HG03469 (cell line): ENCODE data around the gene GPC5.
"Not testable (repeated sequence)": the region's sequence is repeated elsewhere in the genome, so short reads cannot be mapped to it uniquely, and the experiment has no call there.

ENCODE experiments used
- ATAC-seq: cut with Tn5 transposase; IDR thresholded peaks from one replicate; pipeline ENCODE4 v1.9.1; 2021; ENCODE audit warnings: mild to moderate bottlenecking, moderate library complexity, moderate number of reproducible peaks; ENCODE audit not compliant: unreplicated experiment

The GPC5 gene

GRCh38 chr13:92221916-92222315 lies 823.5 kb downstream of the GPC5 start:
- ATAC-seq, result no peak

GRCh38 chr13:92224052-92224821 lies 825.8 kb downstream of the GPC5 start:
- no peak for ATAC-seq

- no peak for ATAC-seq
Measured at GRCh38 chr13:92224825-92225224, 826.4 kb downstream of the GPC5 start.

- no peak for ATAC-seq
Measured at GRCh38 chr13:92225861-92226260, 827.4 kb downstream of the GPC5 start.

- no peak for ATAC-seq
Measured at GRCh38 chr13:92232871-92233270, 834.5 kb downstream of the GPC5 start.

GRCh38 chr13:92251671-92252210 lies 853.3 kb downstream of the GPC5 start:
- ATAC-seq, result no peak

- no peak for ATAC-seq
Measured at GRCh38 chr13:92255526-92255925, 857.1 kb downstream of the GPC5 start.

GRCh38 chr13:92256211-92256610 lies 857.8 kb downstream of the GPC5 start:
- no peak for ATAC-seq

GRCh38 chr13:92259046-92259445 lies 860.6 kb downstream of the GPC5 start:
- ATAC-seq, result no peak

- ATAC-seq, result no peak
Measured at GRCh38 chr13:92259523-92259922, 861.1 kb downstream of the GPC5 start.

- no peak for ATAC-seq
Measured at GRCh38 chr13:92260363-92260762, 861.9 kb downstream of the GPC5 start.

- no peak for ATAC-seq
Measured at GRCh38 chr13:92262100-92262788, 863.8 kb downstream of the GPC5 start.

- no peak for ATAC-seq
Measured at GRCh38 chr13:92265408-92265807, 867.0 kb downstream of the GPC5 start.

- no peak for ATAC-seq
Measured at GRCh38 chr13:92270990-92271389, 872.6 kb downstream of the GPC5 start.

- no peak for ATAC-seq
Measured at GRCh38 chr13:92272177-92272576, 873.8 kb downstream of the GPC5 start.

- ATAC-seq, result not testable (repeated sequence)
Measured at GRCh38 chr13:92280986-92281385, 882.6 kb downstream of the GPC5 start.

- ATAC-seq, result not testable (repeated sequence)
Measured at GRCh38 chr13:92290718-92291307, 892.4 kb downstream of the GPC5 start.

GRCh38 chr13:92294533-92294932 lies 896.1 kb downstream of the GPC5 start:
- ATAC-seq, result not testable (repeated sequence)

GRCh38 chr13:92296154-92296671 lies 897.8 kb downstream of the GPC5 start:
- ATAC-seq, result not testable (repeated sequence)

GRCh38 chr13:92297971-92298942 lies 899.8 kb downstream of the GPC5 start:
- ATAC-seq, result no peak
